HG03097 (cell line): ENCODE results near the gene SLC46A2.

Experiments used
- ATAC-seq: cut with Tn5 transposase; IDR thresholded peaks from one replicate; pipeline ENCODE4 v1.9.1; 2021; ENCODE audit not compliant: unreplicated experiment, low FRiP score

The SLC46A2 gene

GRCh38 chr9:112887381-112887780 is 3.3 kb downstream of the SLC46A2 start:
- no peak for ATAC-seq

GRCh38 chr9:112886351-112886750 is 4.3 kb downstream of the SLC46A2 start:
- ATAC-seq: no peak

- ATAC-seq: no peak
Measured at GRCh38 chr9:112885324-112885723, 5.4 kb downstream of the SLC46A2 start.

GRCh38 chr9:112884721-112885120 is 6.0 kb downstream of the SLC46A2 start:
- no peak for ATAC-seq

- ATAC-seq: no peak
Measured at GRCh38 chr9:112884101-112884500, 6.6 kb downstream of the SLC46A2 start.

GRCh38 chr9:112881331-112881730 is 9.3 kb downstream of the SLC46A2 start:
- no peak for ATAC-seq

DNA sequence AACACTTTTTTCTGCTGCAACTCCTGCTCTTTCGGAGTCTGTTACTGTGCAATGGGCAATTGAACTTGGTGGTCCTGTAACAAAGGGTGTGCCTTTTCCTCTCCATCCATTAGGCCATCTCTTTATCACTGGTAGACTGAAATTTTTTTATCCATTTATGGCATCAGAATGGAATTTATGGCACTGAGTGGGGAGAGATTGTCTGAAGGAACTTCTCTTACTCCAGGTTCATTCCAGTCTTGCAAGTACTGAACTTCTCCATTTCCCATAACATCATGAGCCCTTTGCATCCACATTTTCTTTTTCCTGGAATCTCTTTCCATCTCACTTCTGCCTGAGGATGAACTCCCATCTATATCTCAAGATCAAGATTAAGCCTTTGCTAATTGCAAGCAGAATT is 10.0 kb downstream of the SLC46A2 start:
- no peak for ATAC-seq

- no peak for ATAC-seq
Measured at GRCh38 chr9:112878752-112879151, 11.9 kb downstream of the SLC46A2 start.

GRCh38 chr9:112873773-112874405 is 16.8 kb downstream of the SLC46A2 start:
- no peak for ATAC-seq

GRCh38 chr9:112872019-112872418 is 18.7 kb downstream of the SLC46A2 start:
- no peak for ATAC-seq

- no peak for ATAC-seq
Measured at GRCh38 chr9:112870556-112870955, 20.1 kb downstream of the SLC46A2 start.

DNA sequence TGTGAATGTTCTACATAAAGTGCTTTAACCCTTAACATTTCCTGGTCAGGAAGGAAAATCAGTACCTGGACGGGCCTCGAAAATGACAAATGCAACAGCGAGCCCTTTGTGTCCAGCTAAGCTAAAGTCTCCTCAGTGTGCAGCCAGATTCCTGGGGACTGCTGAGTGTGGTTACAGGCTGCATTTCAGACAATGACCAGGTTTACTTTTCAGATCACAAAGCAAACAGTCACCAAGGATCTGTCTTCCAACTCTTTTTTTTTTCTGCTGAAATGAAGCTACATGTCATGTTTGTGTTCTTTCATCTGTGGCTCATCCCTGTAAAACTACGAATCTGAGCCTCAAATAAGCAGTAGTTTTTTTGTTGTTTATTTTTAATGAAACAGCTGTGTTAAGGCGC is 20.8 kb downstream of the SLC46A2 start:
- ATAC-seq: no peak

DNA sequence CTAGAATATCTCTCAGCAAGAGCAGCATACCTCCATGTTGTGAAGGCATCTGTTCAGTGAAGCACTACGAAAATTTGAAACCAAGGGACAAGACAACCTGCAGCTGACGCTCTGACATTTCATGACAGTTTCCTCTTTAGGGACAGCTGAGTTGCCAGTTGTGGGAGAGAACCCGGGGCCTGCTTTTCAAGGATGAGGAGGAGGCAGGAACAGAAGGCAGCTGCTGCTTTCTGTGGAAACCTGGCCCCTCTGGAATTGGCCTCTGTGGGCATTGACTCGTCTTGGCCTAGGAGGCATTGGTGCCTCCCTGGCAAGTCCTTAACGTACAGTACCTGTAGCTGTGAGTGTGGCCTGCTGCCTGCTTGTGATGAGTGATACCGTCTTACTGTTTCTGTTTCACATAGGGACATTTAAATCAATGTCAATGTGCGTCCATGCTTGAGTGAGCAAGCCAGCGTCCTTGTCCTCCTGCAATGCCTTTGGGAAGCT is 21.6 kb downstream of the SLC46A2 start:
- ATAC-seq: no peak

GRCh38 chr9:112868461-112868860 is 22.2 kb downstream of the SLC46A2 start:
- no peak for ATAC-seq

DNA sequence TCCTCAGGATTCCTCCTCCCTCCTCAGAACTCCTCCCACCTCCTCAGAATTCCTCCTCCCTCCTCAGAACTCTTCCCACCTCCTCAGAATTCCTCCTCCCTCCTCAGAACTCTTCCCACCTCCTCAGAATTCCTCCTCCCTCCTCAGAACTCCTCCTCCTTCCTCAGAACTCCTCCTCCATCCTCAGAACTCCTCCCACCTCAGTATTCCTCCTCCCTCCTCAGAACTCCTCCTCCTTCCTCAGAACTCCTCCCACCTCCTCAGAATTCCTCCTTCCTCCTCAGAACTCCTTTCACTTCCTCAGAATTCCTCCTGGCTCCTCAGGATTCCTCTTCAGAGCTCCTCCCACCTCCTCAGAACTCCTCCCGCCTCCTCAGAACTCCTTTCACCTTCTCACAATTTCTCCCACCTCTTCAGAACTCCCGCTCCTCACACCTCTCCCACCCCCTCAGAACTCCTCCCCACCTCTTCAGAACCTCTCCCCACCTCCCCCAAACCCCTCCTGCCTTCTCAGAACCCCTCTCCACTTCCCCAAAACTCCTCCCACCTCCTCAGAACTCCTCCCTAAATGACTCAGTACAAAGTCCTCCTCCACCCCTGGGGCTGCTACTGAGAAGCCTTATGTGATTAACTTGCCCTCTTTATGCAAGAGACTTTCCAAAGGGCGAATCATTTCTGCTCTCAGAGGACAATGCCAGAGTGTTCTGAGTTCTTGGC is 23.2 kb downstream of the SLC46A2 start:
- ATAC-seq: no peak

- no peak for ATAC-seq
Measured at GRCh38 chr9:112866662-112867274, 23.9 kb downstream of the SLC46A2 start.

GRCh38 chr9:112864982-112865381 is 25.7 kb downstream of the SLC46A2 start:
- no peak for ATAC-seq

GRCh38 chr9:112864403-112864802 is 26.3 kb downstream of the SLC46A2 start:
- ATAC-seq: no peak

GRCh38 chr9:112863746-112864145 is 26.9 kb downstream of the SLC46A2 start:
- no peak for ATAC-seq

- ATAC-seq: no peak
Measured at GRCh38 chr9:112863214-112863613, 27.5 kb downstream of the SLC46A2 start.

DNA sequence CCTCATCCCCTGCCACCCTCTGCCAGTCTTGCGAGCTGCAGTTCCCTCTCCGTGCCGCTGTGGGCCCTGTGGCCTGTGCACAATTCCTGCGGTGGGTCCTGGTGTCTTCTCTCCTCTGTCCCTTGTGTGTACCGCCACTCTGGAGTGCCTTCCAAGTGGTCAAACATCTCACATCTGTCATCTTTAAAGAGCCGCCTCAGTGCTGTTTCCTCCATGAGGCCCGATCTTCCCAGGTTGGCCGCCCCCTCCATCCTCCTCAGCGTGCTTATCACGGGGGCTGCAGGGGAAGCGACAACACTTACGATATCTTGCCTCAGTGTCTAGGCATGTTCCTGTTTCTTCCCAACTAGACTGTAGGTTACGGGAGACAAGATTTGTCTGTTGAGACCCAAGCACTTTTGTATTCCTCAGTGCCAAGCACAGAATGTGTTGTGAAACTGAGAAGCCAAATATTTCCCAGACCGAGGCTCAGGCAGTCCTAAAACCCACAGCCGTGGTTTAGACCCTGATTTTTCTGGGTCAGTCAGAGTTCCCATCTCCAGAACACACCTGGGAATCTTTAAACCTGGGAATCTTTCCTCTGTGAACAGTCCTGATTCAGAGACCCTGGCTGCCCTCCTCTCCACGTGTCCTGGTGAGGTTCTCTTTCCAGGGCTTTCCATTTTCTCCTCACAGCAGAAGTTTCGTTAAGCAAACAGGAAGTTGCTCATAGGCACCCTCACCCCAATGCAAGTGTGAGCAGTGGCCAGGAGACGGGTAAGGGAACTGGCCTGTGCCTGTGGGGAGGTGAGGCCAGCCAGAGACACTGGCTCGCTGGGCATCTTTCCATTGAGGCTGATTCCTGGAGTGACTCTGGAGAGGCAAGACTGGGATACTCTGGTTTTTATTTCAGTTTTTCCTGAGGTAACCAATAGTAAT is 28.8 kb downstream of the SLC46A2 start:
- no peak for ATAC-seq
